AG04450 (cell line): ENCODE data around the gene PDE2A. TPM values are rescaled to one million over a fixed set of nuclear protein-coding genes. Genes with fewer than 3 reads are reported as not detected.
A peak's percentile ranks its signal among the peaks of the same experiment; 100 is the strongest.

ENCODE experiments used
- CTCF ChIA-PET: fragments of 300-600, 350-600 bp; formaldehyde crosslinking; extraction: SDS; loops from one replicate; lab custom pipeline; 2022; ENCODE audit warnings: antibody characterized with exemption, inconsistent platforms; lab: Charles Lee
- POLR2A ChIA-PET: fragments of 350-600 bp; formaldehyde crosslinking; extraction: SDS; loops from one replicate; lab custom pipeline; 2021; ENCODE audit warnings: antibody characterized with exemption, inconsistent platforms; lab: Yijun Ruan, JAX
- DNase-seq: peaks from one replicate; pipeline ENCODE4 v3.0.0-alpha.2; 2011; ENCODE audit warnings: low read depth, low spot score
- H3K27ac ChIP-seq: one replicate; pipeline ENCODE4 v1.5.1; 2012; ENCODE audit warnings: low read depth, low read length, control low read depth
- H3K27me3 ChIP-seq: one replicate; pipeline ENCODE4 v1.6.0; 2012; ENCODE audit warnings: low read length; ENCODE audit not compliant: control insufficient read depth, insufficient read depth
- H3K4me3 ChIP-seq: 2 replicates; pipeline ENCODE4 v1.5.1; 2011; ENCODE audit warnings: mild to moderate bottlenecking, low read depth, low read length, control low read depth
- H3K9me3 ChIP-seq: 2 replicates; pipeline ENCODE4 v1.5.1; 2012; ENCODE audit warnings: low read length; ENCODE audit not compliant: control insufficient read depth, insufficient read depth
- CTCF ChIP-seq: IDR thresholded peaks from 2 replicates; pipeline ENCODE4 v1.5.1; 2011; ENCODE audit warnings: low read depth, low read length, control low read depth, inconsistent platforms
- polyA plus RNA-seq: library from polyadenylated mRNA; depleted of rRNA; stranded (reverse); fragments of >200 nt; gene quantifications from 2 replicates; pipeline ENCODE4 v1.2.3, GENCODE V29; 2011

Gene PDE2A
- polyA plus RNA-seq, 1 experiment: 0.02 TPM

- ChIA-PET CTCF (interaction anchor here (1.3 to 3.8 kb wide), 4 partner anchors 11 to 138 kb away, joined by 3 to 14 read pairs (median 7); no protein-coding TSS in a partner anchor), POLR2A (no interaction called here)
- H3K27ac ChIP-seq: no peak overlapping the region
- TF ChIP-seq CTCF: peak; percentile 67
- no peaks in the 10 kb centered on the region for H3K9me3 ChIP-seq
- DNase-seq: no peak
- no peak overlapping the region for H3K4me3 ChIP-seq
- peaks cover 57% of the 10 kb centered on the region for H3K27me3 ChIP-seq
These were observed 65.2 kb downstream of the PDE2A start for GRCh38 chr11:72609045-72609444.

- H3K27me3 ChIP-seq: peaks cover 62% of the 10 kb centered on the region
- no peak overlapping the region for H3K27ac ChIP-seq
- no peak overlapping the region for H3K4me3 ChIP-seq
These were observed 66.7 kb downstream of the PDE2A start for GRCh38 chr11:72607496-72607895.

DNA sequence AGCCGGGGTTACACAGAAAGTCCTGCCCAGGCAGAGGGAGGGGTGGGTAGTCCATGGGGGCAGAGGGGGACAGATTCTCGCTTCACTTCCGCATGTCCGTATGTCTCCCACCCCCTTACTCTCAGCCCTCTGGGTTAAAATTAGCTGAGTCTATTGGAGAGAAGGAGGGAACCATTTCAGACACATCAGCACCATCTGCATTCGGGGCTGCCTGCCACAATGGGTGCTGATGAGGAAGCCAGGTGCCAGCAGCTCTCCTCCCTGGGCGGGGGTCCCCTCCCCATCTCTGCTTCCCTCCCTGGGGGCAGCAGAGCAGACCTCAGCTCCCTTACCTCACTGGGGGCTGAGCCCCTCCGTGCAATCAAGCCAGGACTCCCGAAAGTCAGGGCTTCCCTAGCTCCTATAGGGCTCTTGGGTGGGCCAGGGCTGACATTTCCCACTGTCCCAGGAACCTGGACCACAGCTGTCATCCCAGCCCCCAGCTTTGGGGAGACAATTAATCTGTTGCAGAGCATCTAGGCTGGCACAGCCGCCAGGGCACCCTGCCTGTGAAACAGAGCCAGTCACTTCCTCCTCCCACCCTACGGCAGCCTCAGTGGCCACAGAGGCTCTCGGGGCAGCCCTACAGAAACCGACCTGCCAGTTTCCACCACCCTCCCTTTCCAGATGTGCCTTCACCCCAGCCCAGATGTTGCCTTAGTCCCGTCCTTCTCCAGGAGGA, 67.3 kb downstream of the PDE2A start:
- ChIA-PET CTCF (interaction anchor here (0.7 kb wide), 1 partner anchor 20 kb away, joined by 5 read pairs; no protein-coding TSS in a partner anchor), POLR2A (no interaction called here)
- TF ChIP-seq CTCF: no peak
- DNase-seq: no peak
- H3K9me3 ChIP-seq: no peaks in the 10 kb centered on the region
- H3K27me3 ChIP-seq: peaks cover 65% of the 10 kb centered on the region
- no peak overlapping the region for H3K4me3 ChIP-seq
- no peak overlapping the region for H3K27ac ChIP-seq

More at GRCh38 chr11:72607496-72607895, 66.7 kb downstream of the PDE2A start:
- ChIA-PET POLR2A (no interaction called here), CTCF (no interaction called here)
- TF ChIP-seq CTCF: no peak
- H3K9me3 ChIP-seq: no peaks in the 10 kb centered on the region
- no peak for DNase-seq

- POLR2A ChIA-PET: no interaction called here
- no peak for TF ChIP-seq CTCF
- Histone ChIP-seq H3K27ac (no peak overlapping the region), H3K4me3 (no peak overlapping the region), H3K9me3 (no peaks in the 10 kb centered on the region), H3K27me3 (peaks cover 64% of the 10 kb centered on the region)
- CTCF ChIA-PET: interaction anchor here (0.7 kb wide), 1 partner anchor 20 kb away, joined by 5 read pairs; no protein-coding TSS in a partner anchor
- DNase-seq: no peak
These were observed 68.1 kb downstream of the PDE2A start for GRCh38 chr11:72605973-72606747.

- Histone ChIP-seq H3K27ac (no peak overlapping the region), H3K4me3 (no peak overlapping the region), H3K9me3 (no peaks in the 10 kb centered on the region; the same call in 1 of the 2 replicates), H3K27me3 (peaks cover 57% of the 10 kb centered on the region)
- no peak for TF ChIP-seq CTCF
- ChIA-PET POLR2A (no interaction called here), CTCF (no interaction called here)
- no peak for DNase-seq
These were observed 70.0 kb downstream of the PDE2A start for GRCh38 chr11:72604256-72604655.
